Muscle layer of colon (tissue), 2 donors: ENCODE measurements around the gene AHCYL2.

Source experiments
- H3K27ac ChIP-seq: one replicate; pipeline ENCODE4 v1.7.0; 2013; ENCODE audit warnings: low read depth, mild to moderate bottlenecking, low read length, moderate library complexity
- H3K27me3 ChIP-seq, 2 donors: one replicate each; pipeline ENCODE4 v1.7.0; 2013; ENCODE audit warnings: low read length in 2 of 2, mild to moderate bottlenecking in 2 of 2; ENCODE audit not compliant: insufficient read depth in 2 of 2, control insufficient read depth in 1 of 2
- H3K36me3 ChIP-seq: one replicate; pipeline ENCODE4 v1.7.0; 2013; ENCODE audit warnings: mild to moderate bottlenecking, low read length; ENCODE audit not compliant: insufficient read depth
- H3K4me1 ChIP-seq: one replicate; pipeline ENCODE4 v1.7.0; 2013; ENCODE audit warnings: mild to moderate bottlenecking, low read length; ENCODE audit not compliant: insufficient read depth
- H3K4me3 ChIP-seq, 2 donors: one replicate each; pipeline ENCODE4 v1.7.0; 2013; ENCODE audit warnings: low read length in 2 of 2, low read depth in 1 of 2, mild to moderate bottlenecking in 1 of 2, moderate library complexity in 1 of 2
- H3K9ac ChIP-seq: one replicate; pipeline ENCODE4 v1.7.0; 2013; ENCODE audit warnings: low read length
- H3K9me3 ChIP-seq: one replicate; pipeline ENCODE4 v1.7.0; 2013; ENCODE audit warnings: mild to moderate bottlenecking, low read length
- donor health status: abdominal sarcoma.
- donor health status: Adenocarcinoma of cecum.

The AHCYL2 gene

GRCh38 chr7:129255800-129256199 lies 31.0 kb downstream of the AHCYL2 start:
- Histone ChIP-seq H3K9me3 (no peaks in the 10 kb centered on the region), H3K27me3 (no peaks in the 10 kb centered on the region), H3K27ac (no peak overlapping the region), H3K4me1 (no peaks in the 10 kb centered on the region), H3K4me3 (no peak overlapping the region), H3K36me3 (no peaks in the 10 kb centered on the region), H3K9ac (no peak overlapping the region)

- Histone ChIP-seq H3K36me3 (no peaks in the 10 kb centered on the region), H3K9ac (no peak overlapping the region), H3K27me3 (no peaks in the 10 kb centered on the region), H3K27ac (no peak overlapping the region), H3K4me3 (no peak overlapping the region), H3K9me3 (no peaks in the 10 kb centered on the region), H3K4me1 (no peaks in the 10 kb centered on the region)
These were observed 31.4 kb downstream of the AHCYL2 start for GRCh38 chr7:129256221-129256620.

GRCh38 chr7:129257168-129257567 lies 32.3 kb downstream of the AHCYL2 start:
- Histone ChIP-seq H3K9me3 (no peaks in the 10 kb centered on the region), H3K4me1 (no peaks in the 10 kb centered on the region), H3K27ac (no peak overlapping the region), H3K9ac (no peak overlapping the region), H3K4me3 (no peak overlapping the region), H3K36me3 (no peaks in the 10 kb centered on the region), H3K27me3 (no peaks in the 10 kb centered on the region)

- Histone ChIP-seq H3K9ac (no peak overlapping the region), H3K4me1 (no peaks in the 10 kb centered on the region), H3K36me3 (no peaks in the 10 kb centered on the region), H3K9me3 (no peaks in the 10 kb centered on the region), H3K27me3 (no peaks in the 10 kb centered on the region), H3K27ac (no peak overlapping the region), H3K4me3 (no peak overlapping the region)
These were observed 34.0 kb downstream of the AHCYL2 start for GRCh38 chr7:129258649-129259389.

- H3K36me3 ChIP-seq, result no peaks in the 10 kb centered on the region
These were observed 37.5 kb downstream of the AHCYL2 start for GRCh38 chr7:129262324-129262723.

GRCh38 chr7:129263168-129263567 lies 38.3 kb downstream of the AHCYL2 start:
- Histone ChIP-seq H3K9me3 (no peaks in the 10 kb centered on the region), H3K27ac (no peak overlapping the region)

More at GRCh38 chr7:129262324-129262723, 37.5 kb downstream of the AHCYL2 start:
- H3K27ac ChIP-seq, result no peak overlapping the region
- no peaks in the 10 kb centered on the region for H3K27me3 ChIP-seq
- H3K9ac ChIP-seq, result no peak overlapping the region
- H3K9me3 ChIP-seq, result no peaks in the 10 kb centered on the region
- no peak overlapping the region for H3K4me3 ChIP-seq
- no peaks in the 10 kb centered on the region for H3K4me1 ChIP-seq

GRCh38 chr7:129264534-129264933 lies 39.7 kb downstream of the AHCYL2 start:
- Histone ChIP-seq H3K27ac (no peak overlapping the region), H3K27me3 (no peaks in the 10 kb centered on the region), H3K9me3 (no peaks in the 10 kb centered on the region), H3K36me3 (no peaks in the 10 kb centered on the region), H3K9ac (no peak overlapping the region), H3K4me3 (no peak overlapping the region), H3K4me1 (no peaks in the 10 kb centered on the region)

More at GRCh38 chr7:129263168-129263567, 38.3 kb downstream of the AHCYL2 start:
- no peaks in the 10 kb centered on the region for H3K4me1 ChIP-seq
- H3K27me3 ChIP-seq, result no peaks in the 10 kb centered on the region
- no peak overlapping the region for H3K4me3 ChIP-seq
- no peaks in the 10 kb centered on the region for H3K36me3 ChIP-seq
- no peak overlapping the region for H3K9ac ChIP-seq

GRCh38 chr7:129265328-129265727 lies 40.5 kb downstream of the AHCYL2 start:
- H3K36me3 ChIP-seq, result no peaks in the 10 kb centered on the region
- no peak overlapping the region for H3K27ac ChIP-seq
- H3K4me3 ChIP-seq, result no peak overlapping the region
- H3K4me1 ChIP-seq, result no peaks in the 10 kb centered on the region
- H3K27me3 ChIP-seq, result no peaks in the 10 kb centered on the region
- H3K9ac ChIP-seq, result no peak overlapping the region
- H3K9me3 ChIP-seq, result no peaks in the 10 kb centered on the region

- Histone ChIP-seq H3K9me3 (no peaks in the 10 kb centered on the region), H3K9ac (no peak overlapping the region), H3K4me1 (no peaks in the 10 kb centered on the region), H3K27ac (no peak overlapping the region), H3K27me3 (no peaks in the 10 kb centered on the region), H3K4me3 (no peak overlapping the region), H3K36me3 (no peaks in the 10 kb centered on the region)
These were observed 41.4 kb downstream of the AHCYL2 start for GRCh38 chr7:129266181-129266580.

GRCh38 chr7:129270077-129270476 lies 45.2 kb downstream of the AHCYL2 start:
- H3K9me3 ChIP-seq, result no peaks in the 10 kb centered on the region
- no peak overlapping the region for H3K9ac ChIP-seq
- H3K27me3 ChIP-seq, result no peaks in the 10 kb centered on the region
- no peak overlapping the region for H3K4me3 ChIP-seq
- no peaks in the 10 kb centered on the region for H3K36me3 ChIP-seq
- no peaks in the 10 kb centered on the region for H3K4me1 ChIP-seq
- H3K27ac ChIP-seq, result no peak overlapping the region

- Histone ChIP-seq H3K27ac (no peak overlapping the region), H3K36me3 (no peaks in the 10 kb centered on the region), H3K9ac (no peak overlapping the region), H3K9me3 (no peaks in the 10 kb centered on the region), H3K4me1 (no peaks in the 10 kb centered on the region), H3K27me3 (no peaks in the 10 kb centered on the region), H3K4me3 (no peak overlapping the region)
These were observed 46.9 kb downstream of the AHCYL2 start for GRCh38 chr7:129271500-129272355.
